ENCODE measurements around the gene DPYD. TPM values are rescaled to one million over a fixed set of nuclear protein-coding genes. Genes with fewer than 3 reads are reported as not detected.

The DPYD gene
- total and polyA plus RNA-seq, 12 donors: 4.1 to 22.0 (median 7.0) TPM

DNA sequence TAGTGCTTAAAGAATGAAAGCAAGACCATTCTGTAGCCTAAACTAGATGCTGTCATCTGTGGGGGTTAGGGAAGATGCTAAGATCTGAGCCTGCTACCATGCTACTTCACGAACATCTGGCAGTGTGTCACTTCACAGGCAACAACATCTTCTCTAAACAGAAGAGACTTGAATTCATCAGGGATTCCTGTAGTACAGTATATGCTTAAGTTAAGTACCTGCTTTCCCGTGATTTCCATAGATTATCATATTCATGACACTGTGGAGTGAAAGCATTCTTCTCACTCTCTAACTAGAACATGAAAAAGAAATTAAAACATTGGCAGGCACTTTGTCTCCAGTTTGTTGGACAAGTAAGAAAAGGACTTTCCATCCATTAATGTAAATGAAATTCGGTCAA, 808.4 kb downstream of the DPYD start:
- WGBS, 2 donors: 84 to 88% methylated on average over 3 of the region's 3 CpGs
- no peaks in the 10 kb centered on the region for H3K4me1 ChIP-seq
- ATAC-seq (no peak), DNase-seq (no peak)
- no peaks in the 10 kb centered on the region for H3K27me3 ChIP-seq
- H3K4me3 ChIP-seq: no peak overlapping the region
- peaks cover 0 to 11% (median 0%) of the 10 kb centered on the region in 9 donors for H3K36me3 ChIP-seq
- no peaks in the 10 kb centered on the region for H3K9me3 ChIP-seq
- TF ChIP-seq, protein P1, sequence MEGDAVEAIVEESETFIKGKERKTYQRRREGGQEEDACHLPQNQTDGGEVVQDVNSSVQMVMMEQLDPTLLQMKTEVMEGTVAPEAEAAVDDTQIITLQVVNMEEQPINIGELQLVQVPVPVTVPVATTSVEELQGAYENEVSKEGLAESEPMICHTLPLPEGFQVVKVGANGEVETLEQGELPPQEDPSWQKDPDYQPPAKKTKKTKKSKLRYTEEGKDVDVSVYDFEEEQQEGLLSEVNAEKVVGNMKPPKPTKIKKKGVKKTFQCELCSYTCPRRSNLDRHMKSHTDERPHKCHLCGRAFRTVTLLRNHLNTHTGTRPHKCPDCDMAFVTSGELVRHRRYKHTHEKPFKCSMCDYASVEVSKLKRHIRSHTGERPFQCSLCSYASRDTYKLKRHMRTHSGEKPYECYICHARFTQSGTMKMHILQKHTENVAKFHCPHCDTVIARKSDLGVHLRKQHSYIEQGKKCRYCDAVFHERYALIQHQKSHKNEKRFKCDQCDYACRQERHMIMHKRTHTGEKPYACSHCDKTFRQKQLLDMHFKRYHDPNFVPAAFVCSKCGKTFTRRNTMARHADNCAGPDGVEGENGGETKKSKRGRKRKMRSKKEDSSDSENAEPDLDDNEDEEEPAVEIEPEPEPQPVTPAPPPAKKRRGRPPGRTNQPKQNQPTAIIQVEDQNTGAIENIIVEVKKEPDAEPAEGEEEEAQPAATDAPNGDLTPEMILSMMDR (IDR thresholded peaks at IDR 0.05): no peak
- intact Hi-C loops (cut with DNase I): no loop called here
- H3K27ac ChIP-seq: no peak overlapping the region

DNA sequence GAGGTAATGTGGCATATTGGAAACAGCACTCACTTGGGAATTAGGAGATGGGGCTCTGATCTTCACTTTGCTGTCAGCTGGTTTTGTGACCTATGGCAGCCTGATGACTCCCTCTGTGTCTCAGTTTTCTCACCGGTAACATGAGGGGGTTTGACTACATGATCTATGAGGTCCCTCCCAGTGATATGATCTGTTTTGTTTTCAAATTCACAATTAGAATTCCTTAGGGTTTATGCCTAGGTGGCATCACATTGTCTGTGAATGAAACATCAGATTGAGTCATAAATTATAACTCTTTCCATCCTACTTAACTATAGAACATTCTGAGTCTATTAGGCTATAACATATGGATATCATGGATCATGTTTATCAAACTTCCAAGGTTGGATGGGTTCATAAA, 812.7 kb downstream of the DPYD start:
- Histone ChIP-seq H3K4me1 (no peaks in the 10 kb centered on the region), H3K36me3 (peaks cover 0 to 6% (median 0%) of the 10 kb centered on the region in 9 donors), H3K27ac (no peak overlapping the region), H3K4me3 (no peak overlapping the region), H3K27me3 (no peaks in the 10 kb centered on the region), H3K9me3 (peaks cover 0 to 5% (median 0%) of the 10 kb centered on the region in 11 donors)
- ATAC-seq (no peak), DNase-seq (no peak)
- TF ChIP-seq, protein P1 (IDR thresholded peaks at IDR 0.05): no peak
- 84 to 100% methylated on average over 1 of the region's 1 CpG for WGBS, 2 donors
- intact Hi-C loops (cut with DNase I): no loop called here

DNA sequence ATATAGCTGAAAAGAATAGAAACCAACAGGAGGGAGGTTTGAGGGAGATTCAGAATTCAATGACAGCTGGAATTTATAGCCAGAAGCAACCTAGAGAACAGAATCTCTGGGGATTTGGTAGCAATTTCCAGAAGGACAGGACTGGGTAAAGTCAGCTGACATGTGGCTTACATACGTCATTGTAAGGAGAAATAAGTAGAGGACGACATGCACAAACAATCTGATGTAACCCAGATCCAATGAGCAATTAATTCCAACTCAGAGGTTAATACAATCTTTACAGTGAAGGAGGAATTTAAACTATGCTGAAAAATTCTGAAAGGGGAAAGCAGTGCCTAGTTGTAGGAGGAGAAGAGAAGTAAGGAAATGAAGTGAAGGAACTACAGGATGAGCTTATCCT, 815.3 kb downstream of the DPYD start:
- H3K9me3 ChIP-seq: peaks cover 0 to 5% (median 0%) of the 10 kb centered on the region in 11 donors
- peaks cover 0 to 3% (median 0%) of the 10 kb centered on the region in 9 donors for H3K36me3 ChIP-seq
- ATAC-seq (no peak), DNase-seq (no peak)
- no peaks in the 10 kb centered on the region for H3K4me1 ChIP-seq
- no peak overlapping the region for H3K4me3 ChIP-seq
- WGBS, 2 donors: 67 to 72% methylated on average over 2 of the region's 2 CpGs
- H3K27ac ChIP-seq: no peak overlapping the region
- TF ChIP-seq, protein P1 (IDR thresholded peaks at IDR 0.05): no peak
- no peaks in the 10 kb centered on the region for H3K27me3 ChIP-seq
- intact Hi-C loops (cut with DNase I): no loop called here

DNA sequence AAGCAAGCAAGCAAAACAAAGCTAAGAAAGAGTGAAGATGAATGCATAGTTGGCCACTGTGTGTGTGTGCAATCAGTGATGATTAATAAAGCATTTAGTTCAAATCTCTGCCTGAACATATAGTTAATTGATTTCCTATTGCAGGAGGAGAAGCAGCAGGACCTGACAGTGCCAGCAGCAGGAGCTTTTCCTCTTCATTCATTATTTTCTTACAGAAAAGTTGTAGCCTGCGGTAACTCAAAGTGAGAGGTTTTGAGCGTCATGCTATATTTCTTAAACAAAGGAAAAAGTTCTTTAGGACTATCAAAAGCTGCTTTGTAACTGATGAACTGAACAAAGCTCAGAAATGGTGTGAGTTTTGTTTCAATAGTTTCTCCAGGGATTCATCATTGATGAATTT, 819.3 kb downstream of the DPYD start:
- DNase-seq (no peak), ATAC-seq (no peak)
- TF ChIP-seq, protein P1 (IDR thresholded peaks at IDR 0.05): no peak
- Histone ChIP-seq H3K9me3 (peaks cover 0 to 5% (median 0%) of the 10 kb centered on the region in 11 donors), H3K27ac (no peak overlapping the region), H3K36me3 (peaks cover 0 to 23% (median 3%) of the 10 kb centered on the region in 9 donors), H3K4me3 (no peak overlapping the region), H3K4me1 (no peaks in the 10 kb centered on the region), H3K27me3 (no peaks in the 10 kb centered on the region)
- WGBS, 2 donors: 96 to 100% methylated on average over 2 of the region's 2 CpGs
- intact Hi-C loops (cut with DNase I): no loop called here

Data from heart right ventricle (tissue), 16 donors.